GM19438 (cell line): ENCODE measurements around the gene STAB1.

Experiments
- ATAC-seq: cut with Tn5 transposase; IDR thresholded peaks from one replicate; pipeline ENCODE4 v1.9.1; 2021; ENCODE audit warnings: low read depth; ENCODE audit not compliant: unreplicated experiment

STAB1 gene, protein sequence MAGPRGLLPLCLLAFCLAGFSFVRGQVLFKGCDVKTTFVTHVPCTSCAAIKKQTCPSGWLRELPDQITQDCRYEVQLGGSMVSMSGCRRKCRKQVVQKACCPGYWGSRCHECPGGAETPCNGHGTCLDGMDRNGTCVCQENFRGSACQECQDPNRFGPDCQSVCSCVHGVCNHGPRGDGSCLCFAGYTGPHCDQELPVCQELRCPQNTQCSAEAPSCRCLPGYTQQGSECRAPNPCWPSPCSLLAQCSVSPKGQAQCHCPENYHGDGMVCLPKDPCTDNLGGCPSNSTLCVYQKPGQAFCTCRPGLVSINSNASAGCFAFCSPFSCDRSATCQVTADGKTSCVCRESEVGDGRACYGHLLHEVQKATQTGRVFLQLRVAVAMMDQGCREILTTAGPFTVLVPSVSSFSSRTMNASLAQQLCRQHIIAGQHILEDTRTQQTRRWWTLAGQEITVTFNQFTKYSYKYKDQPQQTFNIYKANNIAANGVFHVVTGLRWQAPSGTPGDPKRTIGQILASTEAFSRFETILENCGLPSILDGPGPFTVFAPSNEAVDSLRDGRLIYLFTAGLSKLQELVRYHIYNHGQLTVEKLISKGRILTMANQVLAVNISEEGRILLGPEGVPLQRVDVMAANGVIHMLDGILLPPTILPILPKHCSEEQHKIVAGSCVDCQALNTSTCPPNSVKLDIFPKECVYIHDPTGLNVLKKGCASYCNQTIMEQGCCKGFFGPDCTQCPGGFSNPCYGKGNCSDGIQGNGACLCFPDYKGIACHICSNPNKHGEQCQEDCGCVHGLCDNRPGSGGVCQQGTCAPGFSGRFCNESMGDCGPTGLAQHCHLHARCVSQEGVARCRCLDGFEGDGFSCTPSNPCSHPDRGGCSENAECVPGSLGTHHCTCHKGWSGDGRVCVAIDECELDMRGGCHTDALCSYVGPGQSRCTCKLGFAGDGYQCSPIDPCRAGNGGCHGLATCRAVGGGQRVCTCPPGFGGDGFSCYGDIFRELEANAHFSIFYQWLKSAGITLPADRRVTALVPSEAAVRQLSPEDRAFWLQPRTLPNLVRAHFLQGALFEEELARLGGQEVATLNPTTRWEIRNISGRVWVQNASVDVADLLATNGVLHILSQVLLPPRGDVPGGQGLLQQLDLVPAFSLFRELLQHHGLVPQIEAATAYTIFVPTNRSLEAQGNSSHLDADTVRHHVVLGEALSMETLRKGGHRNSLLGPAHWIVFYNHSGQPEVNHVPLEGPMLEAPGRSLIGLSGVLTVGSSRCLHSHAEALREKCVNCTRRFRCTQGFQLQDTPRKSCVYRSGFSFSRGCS (N-terminal part only)

DNA sequence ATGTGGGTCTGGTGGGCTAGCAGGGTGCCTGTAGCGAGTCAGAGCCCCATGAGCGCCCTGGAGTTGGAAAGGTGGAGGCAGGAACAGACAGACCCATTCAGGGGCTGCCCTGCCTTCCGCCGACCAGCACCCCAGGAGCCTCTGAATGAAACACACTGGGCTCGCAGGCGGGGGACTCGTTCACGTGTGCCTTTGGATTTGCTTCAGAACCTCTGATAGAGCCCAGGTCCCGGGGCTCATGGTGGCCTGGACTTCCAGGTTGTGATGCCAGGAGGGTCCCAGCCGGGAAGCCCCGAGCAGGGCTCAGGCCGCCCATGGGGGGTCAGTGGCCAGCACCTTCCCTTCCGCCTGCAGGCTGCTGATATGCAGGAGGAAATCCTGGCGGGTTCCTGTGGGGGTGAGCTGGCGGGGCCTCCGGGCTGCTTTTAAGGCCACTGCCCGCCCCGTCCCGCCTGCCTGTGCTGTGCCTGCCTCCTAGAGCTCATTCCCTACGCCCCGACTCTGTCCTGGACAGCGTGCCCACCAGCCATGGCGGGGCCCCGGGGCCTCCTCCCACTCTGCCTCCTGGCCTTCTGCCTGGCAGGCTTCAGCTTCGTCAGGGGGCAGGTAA is at the start of gene STAB1:
TSS of gene STAB1 (plus strand) at position 453 of the 610 bp plus-strand sequence. CDS start at position 529, 76 bp downstream.
- ATAC-seq, result no peak

DNA sequence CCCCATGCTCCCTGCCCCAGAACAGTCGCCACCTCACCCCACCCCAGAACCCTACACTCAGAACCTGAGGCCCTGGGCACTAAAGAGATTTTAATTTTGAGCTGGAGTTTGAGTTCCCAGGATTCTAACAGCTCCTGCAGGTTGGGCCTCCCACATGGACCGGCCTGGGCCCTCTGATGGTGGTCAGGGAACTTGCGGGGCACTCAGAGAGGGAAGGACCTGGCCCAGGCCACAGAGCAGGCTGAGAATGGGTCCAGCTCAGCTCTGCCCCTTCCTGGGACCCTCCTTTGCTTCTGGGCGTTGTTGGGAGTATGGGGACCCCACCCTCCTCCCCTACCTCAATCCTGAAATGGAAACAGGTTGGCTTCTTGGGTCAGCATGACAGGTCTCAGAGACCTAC is 49.1 kb upstream of the STAB1 start:
- no peak for ATAC-seq

DNA sequence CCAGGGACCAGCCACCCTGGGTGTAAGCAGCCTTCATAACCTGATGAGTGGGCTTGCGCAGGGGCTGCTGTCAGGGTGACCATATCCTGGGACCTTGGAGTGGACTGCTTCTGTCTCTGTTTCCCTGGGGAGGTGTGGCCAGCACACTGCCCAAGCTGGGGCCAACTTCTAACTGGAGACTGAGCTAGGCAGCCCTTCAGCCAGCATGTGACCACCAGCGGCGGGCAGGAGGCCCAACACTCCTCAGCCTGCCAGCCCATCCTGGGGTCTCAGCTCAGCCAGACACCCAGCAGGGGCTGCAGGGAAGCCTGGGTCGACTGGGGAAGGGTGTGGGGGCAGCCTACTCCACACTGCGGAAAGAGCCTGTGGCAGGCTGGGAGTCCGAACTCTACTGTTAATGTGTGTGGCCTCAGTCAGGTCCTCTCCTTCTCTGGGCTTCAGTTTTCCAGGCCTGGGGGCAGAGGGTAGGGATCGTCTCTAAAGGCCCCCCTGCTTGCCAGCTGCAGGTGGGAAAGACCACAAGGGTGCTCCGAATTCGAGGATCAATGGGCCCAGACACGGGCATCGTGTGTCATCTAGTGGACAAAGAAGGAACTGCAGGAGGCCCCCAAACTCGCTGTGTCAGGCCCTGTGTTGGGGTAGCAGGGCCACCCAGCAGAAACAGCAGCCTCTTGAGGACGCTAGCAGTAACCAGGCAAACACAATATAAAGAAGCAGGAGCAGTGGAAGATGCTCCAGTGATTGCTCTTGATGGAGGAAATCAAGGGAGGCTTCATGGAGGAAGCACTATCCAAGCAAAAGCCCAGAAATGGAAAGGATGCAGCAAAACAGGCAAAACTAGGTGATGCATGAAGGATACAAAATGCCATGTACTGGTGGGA is 48.3 kb upstream of the STAB1 start:
- no peak for ATAC-seq

DNA sequence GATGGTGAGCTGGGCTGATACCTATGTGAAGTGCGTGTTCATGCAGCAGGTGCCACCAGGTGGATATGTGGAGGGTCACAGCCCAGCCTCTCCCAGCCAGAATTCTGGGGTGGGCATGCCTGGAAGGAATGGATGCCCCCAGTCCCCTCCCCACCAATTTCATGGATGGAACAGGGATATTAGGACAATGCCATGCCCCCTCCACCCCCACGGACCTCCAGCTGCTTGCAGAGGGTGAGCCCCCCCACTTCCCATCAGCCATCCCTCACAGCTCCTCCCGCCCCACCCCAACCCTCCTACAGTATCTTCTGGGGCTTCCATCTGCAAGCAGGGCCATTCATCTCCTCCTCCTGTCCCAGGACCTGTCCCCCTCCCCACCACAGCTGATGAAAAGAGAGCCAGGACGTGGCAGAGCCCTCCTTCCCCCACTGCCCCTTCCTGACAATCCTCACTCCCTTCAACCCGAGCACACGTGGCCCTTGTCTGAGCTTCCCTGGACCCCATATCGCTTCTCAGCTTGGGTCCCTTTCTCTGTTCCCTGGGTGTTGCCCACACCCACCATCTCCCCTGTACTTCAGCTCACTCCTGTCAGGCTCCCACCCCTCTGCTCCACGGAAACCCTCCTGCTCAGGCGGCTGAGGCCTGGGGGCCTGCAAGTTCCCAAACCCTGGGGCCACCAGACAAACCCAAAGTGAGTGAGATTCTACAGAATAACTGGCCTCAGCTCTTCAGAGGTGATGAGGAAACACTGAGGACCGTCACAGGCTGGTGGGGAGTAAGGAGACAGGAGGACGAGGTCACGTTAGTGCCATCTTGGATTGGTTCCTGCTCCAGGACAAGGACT is 47.4 kb upstream of the STAB1 start:
- ATAC-seq, result no peak

DNA sequence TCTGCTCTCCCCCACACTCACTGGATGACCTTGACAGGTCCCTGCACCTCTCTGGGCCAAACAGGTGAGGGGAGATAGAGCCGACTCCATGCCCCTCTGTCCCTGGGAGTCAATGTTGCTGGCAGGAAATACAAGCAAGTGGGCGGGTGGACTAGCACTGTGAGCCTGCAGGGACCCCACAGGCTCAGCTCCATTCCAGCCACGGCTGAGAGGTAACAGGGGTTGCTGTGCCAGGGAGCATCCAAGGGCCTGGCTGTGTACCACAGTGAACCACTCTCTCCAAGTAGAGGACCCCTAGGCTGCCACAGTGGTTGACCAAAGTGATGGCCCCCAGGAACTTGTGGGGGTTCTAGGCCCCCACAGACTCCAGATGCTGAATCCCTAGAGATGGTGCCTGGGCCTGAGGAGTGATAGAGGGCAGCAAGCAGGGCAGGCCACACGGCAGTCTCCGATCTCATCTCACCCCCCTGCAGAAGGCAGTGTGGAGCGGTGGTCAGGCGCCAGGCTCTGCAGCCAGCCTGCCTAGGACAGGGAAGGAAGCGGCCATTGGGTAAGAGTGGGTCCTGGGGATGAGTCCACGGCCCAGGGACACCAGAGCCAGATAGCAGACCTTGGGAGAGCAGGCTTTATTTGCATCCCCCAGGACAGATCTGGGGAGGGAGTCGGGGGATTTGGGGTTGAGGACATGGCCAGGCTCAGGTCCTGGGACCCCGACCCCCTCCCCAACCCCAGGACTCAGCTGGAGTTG is 44.5 kb upstream of the STAB1 start:
- no peak for ATAC-seq

DNA sequence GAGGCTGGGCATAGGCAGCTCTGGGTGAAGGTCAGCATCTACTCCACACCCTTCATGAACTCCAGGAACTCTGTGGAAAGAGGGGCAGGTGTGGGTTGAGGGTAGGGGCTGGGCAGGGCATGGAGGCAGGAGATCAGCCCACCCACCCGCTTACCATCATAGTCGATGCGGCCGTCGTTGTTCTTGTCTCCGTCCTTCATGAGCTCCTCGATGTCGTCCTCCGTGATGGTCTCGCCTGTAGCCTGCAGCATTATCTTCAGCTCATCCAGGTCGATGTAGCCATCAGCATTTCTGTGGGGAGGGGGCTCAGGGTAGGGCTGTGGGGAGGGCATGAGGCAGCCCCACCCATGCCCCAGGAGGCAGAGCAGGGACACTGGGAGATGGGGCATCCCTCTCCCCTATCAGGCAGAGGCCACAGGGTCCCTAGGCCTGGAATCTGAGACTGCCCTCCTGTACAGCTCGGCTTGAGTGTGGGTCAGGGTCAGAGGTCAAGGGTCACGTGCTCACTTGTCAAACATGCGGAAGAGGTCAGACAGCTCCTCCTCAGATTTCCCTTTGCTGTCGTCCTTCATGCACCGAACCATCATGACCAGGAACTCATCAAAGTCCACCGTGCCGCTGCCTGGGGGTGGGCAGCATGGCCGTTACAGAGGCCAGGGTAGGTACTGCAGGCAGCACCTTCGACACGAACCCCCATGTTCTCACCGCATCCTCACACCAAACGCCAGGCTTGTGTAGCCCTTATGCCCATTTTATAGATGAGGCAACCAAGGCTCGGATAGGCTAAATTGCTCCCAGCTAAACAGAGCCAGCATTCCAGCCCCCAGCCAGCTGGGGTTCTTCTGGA is 43.7 kb upstream of the STAB1 start:
- no peak for ATAC-seq

DNA sequence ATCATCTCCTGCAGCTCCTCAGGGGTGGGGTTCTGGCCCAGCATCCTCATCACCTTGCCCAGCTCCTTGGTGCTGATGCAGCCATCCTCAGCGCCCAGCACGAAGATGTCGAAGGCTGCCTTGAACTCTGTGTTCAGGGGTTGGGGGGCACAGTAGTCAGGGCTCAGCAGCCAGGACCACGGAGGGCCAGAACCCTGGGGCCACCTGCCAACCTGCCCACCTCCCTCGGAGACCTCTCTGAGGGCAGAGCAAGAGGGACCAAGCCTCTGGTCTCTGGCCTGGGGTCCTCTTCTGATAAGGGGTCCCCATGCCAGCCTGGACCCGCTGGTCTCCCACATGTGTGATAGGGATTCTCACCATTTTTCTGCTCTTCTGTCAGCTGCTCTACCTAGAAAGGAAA is 43.0 kb upstream of the STAB1 start:
- no peak for ATAC-seq

DNA sequence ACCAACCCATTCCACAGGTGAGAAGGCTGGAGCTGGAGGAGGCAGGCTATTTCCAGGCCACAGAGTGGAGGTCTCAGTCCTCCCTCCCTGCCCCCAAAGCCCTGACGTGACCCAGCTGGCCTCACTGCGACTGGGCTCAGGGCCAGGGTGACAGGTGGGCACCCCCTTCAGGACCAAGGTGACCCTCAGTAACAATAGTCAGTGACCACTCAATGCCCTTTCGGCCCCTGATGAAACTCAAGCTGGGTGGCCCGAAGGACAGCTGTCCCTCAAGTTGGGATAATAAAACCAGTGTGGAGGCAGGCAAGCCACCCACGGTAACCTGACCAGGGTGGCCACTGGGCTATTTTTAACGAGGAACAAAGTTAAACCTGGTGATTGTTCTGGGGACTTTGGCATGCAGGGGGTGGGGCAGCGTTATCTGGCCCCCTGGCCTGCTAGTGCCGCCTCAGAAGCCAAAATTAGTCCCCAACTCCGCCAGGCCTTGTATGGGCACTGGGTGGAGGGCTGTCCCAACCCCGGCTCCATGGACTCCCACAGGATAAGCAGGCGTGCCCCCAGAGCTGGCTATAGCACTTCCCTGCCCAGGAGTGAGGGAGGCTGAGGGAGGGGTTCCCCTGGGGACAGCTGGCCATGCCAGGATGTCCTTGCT is 42.4 kb upstream of the STAB1 start:
- no peak for ATAC-seq

DNA sequence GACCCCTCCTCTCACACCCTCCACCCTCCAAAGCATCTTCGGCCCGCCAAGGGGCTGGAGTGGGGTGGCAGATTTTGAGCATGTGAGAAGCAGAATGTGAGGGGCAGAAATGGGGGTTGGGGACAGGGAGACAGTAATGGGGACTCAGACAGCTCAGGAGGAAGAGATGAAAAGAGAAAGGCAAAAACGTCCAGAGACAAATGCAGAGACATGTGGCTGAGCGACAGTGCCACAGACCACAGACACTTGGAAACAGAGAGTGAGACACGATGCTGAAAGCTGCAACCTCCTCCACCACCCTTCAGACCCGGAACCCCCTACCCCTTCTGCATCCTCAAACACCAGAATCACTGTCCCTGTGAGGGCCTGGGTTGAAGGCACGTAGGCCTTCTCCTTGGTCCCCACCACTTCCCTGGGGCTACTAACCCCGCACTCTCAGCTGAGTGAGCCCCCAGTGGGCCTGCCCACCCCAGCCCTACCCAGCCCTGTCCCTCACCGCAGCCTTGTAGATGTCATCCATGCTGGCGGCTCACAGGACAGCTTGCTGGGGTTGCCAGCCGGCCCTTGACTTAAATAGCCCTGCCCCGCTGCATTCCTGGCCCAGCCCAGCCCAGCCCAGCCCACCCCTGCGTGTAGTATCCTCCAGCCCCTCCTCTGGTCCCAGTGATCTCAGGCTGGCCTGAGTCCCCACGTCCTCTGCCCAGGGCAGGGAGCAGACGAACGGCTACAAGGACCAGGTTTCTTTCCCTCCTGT is 41.5 kb upstream of the STAB1 start, which contains the start of gene TNNC1:
TSS of gene TNNC1 (minus strand) at position 546 of the 754 bp plus-strand sequence. CDS start at position 520, 26 bp downstream.
- ATAC-seq, result no peak

DNA sequence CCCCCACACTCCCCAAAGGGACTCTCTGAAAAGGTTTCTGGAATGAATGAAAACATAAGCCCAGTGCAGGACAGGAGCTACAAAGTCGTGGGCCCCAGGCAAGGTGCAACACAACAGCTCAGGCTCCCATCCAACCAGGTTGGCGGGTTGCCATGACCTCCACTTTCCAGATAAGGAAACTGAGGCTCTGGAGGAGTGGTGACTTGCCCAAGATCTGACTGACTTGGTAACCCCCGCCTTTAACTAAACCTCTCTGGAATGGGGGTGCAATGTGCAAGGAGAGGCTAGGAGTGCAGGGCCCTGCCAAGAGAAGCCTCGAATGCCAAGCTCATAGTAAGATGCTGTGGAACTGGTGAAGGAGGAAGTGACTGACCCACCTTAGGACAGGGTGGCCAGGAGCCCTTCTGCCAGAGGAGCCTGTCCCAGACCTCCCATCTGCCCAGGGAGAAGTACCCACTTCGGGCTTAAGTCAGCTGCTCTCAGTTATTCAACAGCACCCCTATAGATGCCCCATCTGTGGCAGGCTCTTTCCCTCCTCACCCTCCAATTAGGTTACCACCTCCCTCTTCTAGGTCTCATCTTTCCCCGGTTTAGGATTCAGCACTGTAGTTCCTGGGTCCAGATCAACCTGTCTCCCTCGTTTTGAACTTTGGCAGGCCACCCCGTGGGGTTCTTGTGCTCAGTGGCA is 40.7 kb upstream of the STAB1 start:
- no peak for ATAC-seq

DNA sequence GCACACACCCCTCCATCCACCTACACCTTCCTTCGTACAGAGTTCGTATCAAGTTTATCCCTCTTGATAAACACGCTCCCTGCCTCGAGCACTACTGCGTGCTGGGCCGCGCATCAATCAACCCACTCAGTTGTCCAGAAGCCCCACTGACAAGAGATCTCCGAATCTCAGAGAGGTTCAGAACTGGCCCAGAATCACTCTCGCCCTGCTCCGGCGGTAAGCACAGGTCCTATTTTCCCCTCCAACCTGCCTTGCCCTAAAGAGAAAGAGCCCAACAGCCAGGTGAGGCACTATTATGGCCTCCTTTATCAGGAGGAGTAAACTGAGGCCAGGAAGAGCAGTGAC is 40.2 kb upstream of the STAB1 start:
- ATAC-seq, result peak; percentile 4

DNA sequence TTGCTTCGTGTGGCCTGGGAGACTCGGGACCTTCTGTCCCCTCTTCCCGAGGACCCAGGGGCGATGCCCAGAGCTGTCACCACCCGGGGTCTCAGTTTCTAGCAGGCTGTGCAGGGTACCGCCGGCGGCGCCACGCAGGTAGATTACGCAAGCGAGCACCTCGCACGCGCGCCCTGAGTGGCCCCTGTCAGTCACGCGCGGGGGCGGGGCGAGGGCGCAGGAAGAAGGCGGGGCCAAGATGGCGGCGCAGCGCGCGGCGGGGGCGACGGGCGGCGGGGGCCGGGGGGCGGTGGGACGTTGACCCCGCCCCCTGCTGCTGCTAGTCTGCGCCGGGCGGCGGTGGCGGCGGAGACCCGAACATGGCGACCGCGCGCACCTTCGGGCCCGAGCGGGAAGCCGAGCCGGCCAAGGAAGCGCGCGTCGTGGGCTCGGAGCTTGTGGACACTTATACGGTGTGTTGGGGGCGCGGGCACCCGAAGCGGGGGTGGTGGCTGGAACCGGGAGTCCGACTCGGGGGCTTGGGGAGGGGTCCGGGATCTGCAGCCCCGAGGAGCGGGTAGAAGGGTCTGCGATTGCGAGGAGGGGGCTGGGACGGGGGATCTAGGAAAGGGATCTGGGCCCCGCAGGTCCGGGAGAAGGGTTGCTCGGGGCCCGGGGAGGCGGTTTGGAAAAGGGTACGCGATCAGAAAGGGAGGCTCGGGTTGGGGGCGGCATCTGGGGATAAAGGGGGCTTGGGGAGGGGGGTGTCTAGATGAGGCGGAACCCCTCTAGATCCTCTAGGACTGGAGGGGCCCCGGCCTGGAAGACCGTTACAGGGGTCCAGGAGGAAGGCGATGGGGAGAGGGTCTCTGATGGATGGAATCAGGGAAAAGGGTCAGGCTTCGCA is 39.6 kb upstream of the STAB1 start, which contains the start of gene NISCH:
TSS of gene NISCH (plus strand) at position 322 of the 886 bp plus-strand sequence. CDS start at position 360, 38 bp downstream.
- ATAC-seq, result peak; percentile 69

DNA sequence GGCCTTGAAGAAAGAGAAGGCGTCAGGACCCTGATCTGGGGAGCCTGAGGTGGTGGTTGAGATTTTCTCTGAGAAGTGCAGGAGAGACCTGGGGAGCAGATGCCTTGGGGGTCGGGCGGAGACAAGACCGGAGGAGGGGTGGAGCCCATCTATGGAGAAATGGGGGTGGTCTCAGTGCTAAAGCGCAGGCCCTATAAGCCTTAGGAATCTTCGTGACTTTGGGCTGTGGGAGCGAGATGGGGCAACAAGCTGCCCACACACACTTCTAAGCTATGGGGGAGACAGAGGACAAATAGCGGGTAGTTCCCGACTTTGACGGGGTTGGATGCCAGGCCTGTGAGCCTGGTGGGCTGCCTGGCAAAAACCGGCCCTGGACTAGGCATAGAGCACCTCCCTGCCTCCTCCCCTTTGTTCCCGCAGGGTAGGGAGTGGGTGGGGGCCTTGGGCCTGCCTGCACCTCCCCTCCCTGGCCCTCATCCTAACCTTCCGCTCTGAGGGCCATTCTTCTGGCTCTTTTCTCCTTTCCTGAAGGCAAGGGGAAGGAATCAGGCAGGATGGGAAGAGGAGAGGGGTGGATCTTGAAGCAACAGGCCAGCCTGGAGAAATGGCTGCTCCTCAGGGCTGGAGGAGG is 38.9 kb upstream of the STAB1 start:
- ATAC-seq, result no peak

DNA sequence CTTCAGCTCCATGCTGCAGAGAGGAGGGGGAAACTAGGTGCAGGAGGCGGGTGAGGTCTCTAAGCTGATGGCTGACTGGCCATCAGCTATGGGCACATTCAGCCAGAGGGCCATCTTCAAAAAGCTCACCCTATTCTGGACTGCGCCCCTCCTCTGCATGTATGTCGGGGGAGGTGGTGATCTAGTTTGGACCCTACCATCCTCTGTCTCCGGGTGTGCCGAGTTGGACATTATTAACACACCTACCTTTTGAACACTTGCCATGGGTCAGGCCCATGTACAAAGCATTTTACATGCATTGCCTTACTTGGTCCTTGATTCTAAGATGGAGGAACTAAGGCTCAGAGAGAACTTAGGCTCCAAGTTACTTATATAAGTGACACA is 38.3 kb upstream of the STAB1 start:
- no peak for ATAC-seq
